Chondrocyte (in vitro differentiated cells): ENCODE results near the gene SLC22A3. TPM values are rescaled to one million over a fixed set of nuclear protein-coding genes. Genes with fewer than 3 reads are reported as not detected.

Source experiments
- DNase-seq: peaks from one replicate; pipeline ENCODE4 v3.0.0; 2021; ENCODE audit warnings: mixed read lengths, low spot score
- H3K27ac Mint-ChIP-seq: one replicate; pipeline ENCODE4 v1.8.0; 2021; ENCODE audit warnings: mild to moderate bottlenecking, moderate library complexity, mixed read lengths; ENCODE audit not compliant: unreplicated experiment
- H3K27me3 Mint-ChIP-seq: 2 replicates; pipeline ENCODE4 v1.8.0; 2021; ENCODE audit warnings: low read depth, mixed read lengths
- H3K36me3 Mint-ChIP-seq: 2 replicates; pipeline ENCODE4 v1.8.0; 2021; ENCODE audit warnings: low read depth, mixed read lengths
- H3K4me1 Mint-ChIP-seq: 2 replicates; pipeline ENCODE4 v1.8.0; 2021; ENCODE audit warnings: low read depth, mild to moderate bottlenecking, mixed read lengths
- H3K4me3 Mint-ChIP-seq: one replicate; pipeline ENCODE4 v1.8.0; 2021; ENCODE audit warnings: mild to moderate bottlenecking, moderate library complexity, mixed read lengths; ENCODE audit not compliant: unreplicated experiment
- H3K9me3 Mint-ChIP-seq: 2 replicates; pipeline ENCODE4 v1.8.0; 2021; ENCODE audit warnings: low read depth, mixed read lengths
- total RNA-seq: library from RNA; stranded (reverse); gene quantifications from 3 replicates; pipeline ENCODE4 v1.2.1, GENCODE V29; 2021
- TF ChIP-seq, protein P1 (sequence below): fragments of 200-600 bp; sonication (generic); IDR thresholded peaks from 2 replicates; pipeline ENCODE4 v1.5.0; 2021; ENCODE audit warnings: antibody characterized with exemption, mild to moderate bottlenecking, moderate library complexity

Gene SLC22A3
- total RNA-seq, 1 donor from 2014 or later, result 1.6 TPM

- Mint-ChIP-seq H3K27ac (no peak overlapping the region), H3K9me3 (peaks cover 14% of the 10 kb centered on the region), H3K4me3 (no peak overlapping the region), H3K27me3 (no peaks in the 10 kb centered on the region), H3K4me1 (peaks cover 22% of the 10 kb centered on the region), H3K36me3 (peaks cover 3% of the 10 kb centered on the region)
- DNase-seq, result no peak
- TF ChIP-seq, protein P1, sequence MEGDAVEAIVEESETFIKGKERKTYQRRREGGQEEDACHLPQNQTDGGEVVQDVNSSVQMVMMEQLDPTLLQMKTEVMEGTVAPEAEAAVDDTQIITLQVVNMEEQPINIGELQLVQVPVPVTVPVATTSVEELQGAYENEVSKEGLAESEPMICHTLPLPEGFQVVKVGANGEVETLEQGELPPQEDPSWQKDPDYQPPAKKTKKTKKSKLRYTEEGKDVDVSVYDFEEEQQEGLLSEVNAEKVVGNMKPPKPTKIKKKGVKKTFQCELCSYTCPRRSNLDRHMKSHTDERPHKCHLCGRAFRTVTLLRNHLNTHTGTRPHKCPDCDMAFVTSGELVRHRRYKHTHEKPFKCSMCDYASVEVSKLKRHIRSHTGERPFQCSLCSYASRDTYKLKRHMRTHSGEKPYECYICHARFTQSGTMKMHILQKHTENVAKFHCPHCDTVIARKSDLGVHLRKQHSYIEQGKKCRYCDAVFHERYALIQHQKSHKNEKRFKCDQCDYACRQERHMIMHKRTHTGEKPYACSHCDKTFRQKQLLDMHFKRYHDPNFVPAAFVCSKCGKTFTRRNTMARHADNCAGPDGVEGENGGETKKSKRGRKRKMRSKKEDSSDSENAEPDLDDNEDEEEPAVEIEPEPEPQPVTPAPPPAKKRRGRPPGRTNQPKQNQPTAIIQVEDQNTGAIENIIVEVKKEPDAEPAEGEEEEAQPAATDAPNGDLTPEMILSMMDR, result no peak
Observed at GRCh38 chr6:160396292-160396691, 48.1 kb downstream of the SLC22A3 start.

- DNase-seq, result no peak
- Mint-ChIP-seq H3K9me3 (peaks cover 10% of the 10 kb centered on the region), H3K36me3 (peaks cover 3% of the 10 kb centered on the region), H3K4me1 (peaks cover 18% of the 10 kb centered on the region), H3K4me3 (no peak overlapping the region), H3K27me3 (peaks cover 7% of the 10 kb centered on the region), H3K27ac (no peak overlapping the region)
- TF ChIP-seq, protein P1, result no peak
Observed at GRCh38 chr6:160398674-160399271, 50.6 kb downstream of the SLC22A3 start.

DNA sequence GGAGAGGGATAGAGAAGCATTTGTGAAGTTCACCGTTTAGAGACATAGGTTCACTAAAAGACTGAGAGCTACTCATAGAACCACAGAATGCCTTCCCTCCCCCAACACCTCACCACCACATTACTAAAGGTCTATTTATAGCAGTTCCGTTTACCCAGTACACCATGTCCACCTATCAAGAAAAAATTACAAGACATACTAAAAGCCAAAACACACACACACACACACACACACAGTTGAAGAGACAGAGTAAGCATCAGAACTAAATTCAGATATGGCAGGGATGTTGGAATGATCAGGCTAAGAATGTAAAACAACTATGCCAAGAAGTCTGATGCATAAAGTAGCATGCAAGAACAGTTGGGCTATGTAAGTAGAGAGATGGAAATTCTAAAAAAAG, 52.3 kb downstream of the SLC22A3 start:
- peaks cover 21% of the 10 kb centered on the region for H3K27me3 Mint-ChIP-seq
- peaks cover 5% of the 10 kb centered on the region for H3K36me3 Mint-ChIP-seq
- TF ChIP-seq, protein P1, result no peak
- H3K4me1 Mint-ChIP-seq, result peaks cover 7% of the 10 kb centered on the region
- peak overlapping the region; percentile 24 for H3K27ac Mint-ChIP-seq
- H3K4me3 Mint-ChIP-seq, result no peak overlapping the region
- DNase-seq, result no peak
- H3K9me3 Mint-ChIP-seq, result peaks cover 12% of the 10 kb centered on the region

DNA sequence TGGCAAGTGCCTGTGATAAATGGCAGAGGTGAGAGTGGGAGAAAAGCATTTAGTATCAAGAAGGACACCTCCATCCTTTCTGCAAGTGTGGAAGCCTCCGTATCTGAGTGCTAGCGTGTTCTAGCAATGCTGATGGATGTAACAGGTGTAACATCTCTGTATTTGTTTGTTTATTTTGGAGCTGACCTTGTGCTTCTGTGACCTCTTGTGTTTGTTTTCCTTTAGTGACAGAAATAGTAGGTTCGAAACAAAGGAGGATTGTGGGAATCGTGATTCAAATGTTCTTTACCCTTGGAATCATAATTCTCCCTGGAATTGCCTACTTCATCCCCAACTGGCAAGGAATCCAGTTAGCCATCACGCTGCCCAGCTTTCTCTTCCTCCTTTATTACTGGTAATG, 60.4 kb downstream of the SLC22A3 start:
- peaks cover 35% of the 10 kb centered on the region for H3K27me3 Mint-ChIP-seq
- no peaks in the 10 kb centered on the region for H3K4me1 Mint-ChIP-seq
- H3K36me3 Mint-ChIP-seq, result peaks cover 3% of the 10 kb centered on the region
- TF ChIP-seq, protein P1, result no peak
- H3K27ac Mint-ChIP-seq, result no peak overlapping the region
- peaks cover 6% of the 10 kb centered on the region for H3K9me3 Mint-ChIP-seq
- DNase-seq, result no peak
- no peak overlapping the region for H3K4me3 Mint-ChIP-seq

GRCh38 chr6:160412993-160413392, 64.8 kb downstream of the SLC22A3 start:
- H3K4me1 Mint-ChIP-seq, result no peaks in the 10 kb centered on the region
- H3K27me3 Mint-ChIP-seq, result peaks cover 28% of the 10 kb centered on the region
- TF ChIP-seq, protein P1, result no peak
- no peaks in the 10 kb centered on the region for H3K9me3 Mint-ChIP-seq
- H3K27ac Mint-ChIP-seq, result no peak overlapping the region
- DNase-seq, result no peak
- H3K4me3 Mint-ChIP-seq, result no peak overlapping the region
- no peaks in the 10 kb centered on the region for H3K36me3 Mint-ChIP-seq
